PC-9 (cell line): ENCODE measurements around the gene TBX18.

Source experiments
- CTCF ChIP-seq: fragments of 200-600 bp; sonication (generic); conservative IDR thresholded peaks from 2 replicates; pipeline ENCODE4 v1.6.1; 2017; ENCODE audit warnings: mixed run types, antibody characterized with exemption, mild to moderate bottlenecking, moderate library complexity
- EZH2 ChIP-seq: fragments of 200-600 bp; sonication (generic); IDR thresholded peaks from 2 replicates; pipeline ENCODE4 v1.8.0; 2017; ENCODE audit warnings: antibody characterized with exemption, low read depth

- no peak for TF ChIP-seq CTCF
- no peak for TF ChIP-seq EZH2
Measured at GRCh38 chr6:84719152-84719551, 45.2 kb downstream of the TBX18 start.
